Measurements from ENCODE around the gene PARD3.

Gene PARD3

DNA sequence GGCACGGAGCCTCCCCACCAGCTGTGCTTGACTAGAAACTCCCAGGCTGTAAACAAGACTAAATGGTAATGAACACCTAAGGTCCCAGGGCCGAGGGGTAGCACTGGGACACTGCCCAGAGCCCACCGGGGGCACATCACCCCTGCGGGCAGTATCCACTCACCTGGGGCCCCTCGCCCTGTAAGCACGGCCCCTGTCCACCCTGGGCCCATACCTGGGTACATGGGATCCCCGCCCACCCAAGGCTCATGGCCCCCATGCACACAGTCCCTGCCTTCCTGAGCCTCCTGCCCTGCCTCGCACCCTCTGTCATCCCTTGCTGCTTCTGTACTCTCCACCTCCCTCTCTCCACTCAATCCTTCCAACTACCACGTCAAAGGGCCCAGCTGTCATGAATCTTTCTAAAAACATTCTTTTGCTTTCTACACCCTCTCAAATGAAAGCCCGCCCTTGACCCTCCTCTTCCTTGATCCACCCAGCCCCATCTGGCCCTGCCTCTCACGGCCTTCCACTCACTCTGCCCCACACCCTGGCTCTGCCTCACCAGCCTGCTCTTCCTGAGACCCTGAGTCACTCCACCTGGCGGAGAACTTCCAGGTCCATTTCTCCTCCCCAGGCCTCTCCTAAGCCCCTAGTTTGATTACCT lies 173.1 kb downstream of the PARD3 start:
- DNase-seq: no peak

DNA sequence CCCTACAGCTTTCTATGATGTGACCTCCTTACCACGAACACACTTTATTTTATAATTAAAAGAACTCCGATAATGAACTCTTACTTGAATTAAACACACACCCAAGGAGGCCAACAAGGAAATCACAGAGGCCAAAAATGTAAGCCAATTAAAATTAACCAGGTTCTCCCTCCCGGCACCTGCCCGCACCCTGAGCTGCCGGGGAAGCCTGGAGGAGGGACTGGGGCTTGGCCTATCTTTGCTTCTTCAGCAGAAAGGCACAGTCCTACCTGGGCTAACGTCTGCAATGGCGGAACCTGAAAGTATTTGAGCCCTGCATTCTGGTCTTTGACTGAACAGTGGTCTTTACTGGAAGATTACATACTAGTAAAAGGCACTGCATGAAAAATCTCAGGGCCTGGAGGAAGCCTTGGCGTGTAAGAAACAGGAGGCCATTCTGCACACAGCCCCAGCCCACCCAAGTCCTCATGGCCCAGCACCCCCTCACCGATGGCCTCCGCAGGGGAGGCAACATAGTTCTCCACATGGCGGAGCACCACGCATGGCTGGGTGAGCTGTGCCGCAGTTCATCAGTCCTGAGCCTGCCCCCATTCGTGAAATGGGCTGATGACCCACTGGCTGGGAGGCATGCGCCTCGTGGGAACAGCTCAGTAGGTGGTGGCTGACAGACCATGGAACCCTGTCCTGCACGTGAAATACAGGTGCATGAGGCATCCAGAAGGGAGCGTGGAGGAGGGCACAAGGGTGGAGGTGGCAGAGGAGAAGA lies 173.8 kb downstream of the PARD3 start:
- no peak for DNase-seq

DNA sequence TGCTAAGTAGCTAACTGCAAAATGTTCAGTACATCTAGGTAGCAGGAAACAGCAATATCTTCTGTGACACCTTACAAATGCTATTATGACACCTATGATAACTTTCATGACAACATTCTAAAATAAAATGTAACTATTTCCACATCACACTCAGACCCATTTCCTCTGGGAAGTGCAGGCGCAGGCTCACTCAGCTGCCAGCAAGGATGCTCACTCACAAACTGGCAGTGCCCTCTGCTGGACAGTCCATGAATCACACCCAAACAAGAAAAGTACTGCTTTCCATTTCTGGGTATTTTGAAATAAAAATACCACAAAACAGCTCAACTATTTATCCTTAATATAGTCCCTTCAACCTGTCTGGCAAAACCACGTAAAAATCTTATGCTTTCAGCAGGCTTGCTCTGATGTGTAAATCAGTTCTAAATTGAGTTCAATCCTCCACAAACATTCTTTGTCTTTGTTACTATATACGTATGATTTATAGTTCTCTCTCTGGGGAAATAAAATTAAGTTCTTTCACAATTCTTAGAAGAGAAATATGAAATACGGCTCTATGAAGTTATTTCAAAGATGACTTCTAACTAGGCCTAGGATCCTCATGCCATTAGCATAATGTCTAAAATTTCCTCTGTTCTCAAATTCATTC lies 176.6 kb downstream of the PARD3 start:
- DNase-seq: peak; percentile 64

DNA sequence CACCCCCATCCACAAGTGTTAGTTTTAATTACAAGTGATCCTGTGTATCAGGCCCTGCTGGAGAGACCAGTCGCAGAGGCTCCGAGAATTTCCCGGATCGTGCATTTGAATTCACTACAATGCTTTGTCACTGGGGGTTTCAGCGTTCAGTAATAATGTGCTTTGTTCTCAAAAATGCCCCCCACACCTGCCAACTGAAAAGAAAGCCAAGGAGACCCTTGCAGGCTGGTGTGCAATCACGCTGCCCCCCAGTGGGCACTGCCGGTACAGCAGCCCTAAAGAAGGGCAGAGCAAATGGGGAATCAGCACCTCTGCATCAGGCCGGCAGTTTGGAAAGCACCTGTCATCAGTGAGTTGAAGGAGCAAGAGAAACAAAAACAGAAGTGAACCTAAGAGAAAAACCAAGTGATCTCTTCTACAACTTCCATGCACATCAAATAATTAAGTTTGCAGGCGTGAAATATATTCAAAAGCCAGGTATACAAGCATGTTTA lies 177.6 kb downstream of the PARD3 start:
- peak; percentile 59 for DNase-seq

DNA sequence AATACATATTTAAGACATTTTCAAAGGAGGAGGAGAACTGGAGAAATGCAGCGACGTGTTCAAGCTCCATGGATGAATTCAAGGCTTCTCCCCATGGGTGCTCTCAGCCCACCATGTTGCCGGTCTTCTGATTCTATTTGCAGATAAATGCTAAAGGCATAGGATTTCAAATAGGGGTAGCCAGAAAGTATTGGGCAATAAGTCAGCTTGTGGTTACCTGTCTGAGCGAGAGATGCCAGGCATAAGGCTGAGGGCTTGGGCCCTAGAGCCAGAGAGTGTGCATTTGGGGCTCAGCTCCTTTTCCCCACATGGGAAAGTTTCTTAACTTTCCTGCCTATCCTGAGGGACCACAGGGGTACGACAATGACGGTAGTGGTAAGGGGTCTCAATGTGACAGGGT lies 180.0 kb downstream of the PARD3 start:
- no peak for DNase-seq

DNA sequence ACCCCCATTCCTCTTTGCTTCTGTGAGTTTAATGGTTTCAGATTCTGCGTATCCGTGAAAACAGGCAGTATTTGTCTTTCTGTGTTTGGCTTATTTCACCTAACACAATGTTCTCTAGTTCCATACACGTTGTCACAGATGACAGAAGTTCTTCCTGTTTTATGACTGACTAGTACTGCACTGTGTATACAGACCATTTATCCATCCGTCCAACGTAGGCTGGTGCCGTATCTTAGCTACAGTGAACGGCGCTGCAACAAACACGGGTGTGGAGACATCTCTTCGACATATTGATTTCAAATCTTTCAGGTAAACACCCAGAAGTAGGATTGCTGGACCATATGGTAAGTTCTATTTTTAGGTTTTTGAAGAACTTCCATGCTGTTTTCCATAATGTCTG lies 181.7 kb downstream of the PARD3 start:
- DNase-seq: no peak

DNA sequence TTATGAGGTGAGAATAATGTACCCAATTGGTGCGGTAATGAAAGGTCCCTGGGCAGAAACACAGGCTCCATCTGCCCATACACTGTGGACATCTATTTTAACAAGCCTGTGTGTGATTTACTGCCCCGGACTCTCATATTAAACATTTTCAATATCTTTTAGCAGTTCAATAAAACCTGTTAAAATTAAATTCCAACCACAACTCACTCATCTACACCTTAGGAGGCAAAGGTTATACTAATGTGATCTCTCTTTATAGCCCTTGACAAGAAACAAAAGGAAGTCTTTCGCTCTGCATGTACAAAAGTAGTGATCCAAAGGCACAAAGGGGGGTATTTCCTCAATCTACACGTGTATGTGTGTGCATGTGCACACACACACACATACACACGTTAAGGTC lies 186.0 kb downstream of the PARD3 start:
- no peak for DNase-seq

DNA sequence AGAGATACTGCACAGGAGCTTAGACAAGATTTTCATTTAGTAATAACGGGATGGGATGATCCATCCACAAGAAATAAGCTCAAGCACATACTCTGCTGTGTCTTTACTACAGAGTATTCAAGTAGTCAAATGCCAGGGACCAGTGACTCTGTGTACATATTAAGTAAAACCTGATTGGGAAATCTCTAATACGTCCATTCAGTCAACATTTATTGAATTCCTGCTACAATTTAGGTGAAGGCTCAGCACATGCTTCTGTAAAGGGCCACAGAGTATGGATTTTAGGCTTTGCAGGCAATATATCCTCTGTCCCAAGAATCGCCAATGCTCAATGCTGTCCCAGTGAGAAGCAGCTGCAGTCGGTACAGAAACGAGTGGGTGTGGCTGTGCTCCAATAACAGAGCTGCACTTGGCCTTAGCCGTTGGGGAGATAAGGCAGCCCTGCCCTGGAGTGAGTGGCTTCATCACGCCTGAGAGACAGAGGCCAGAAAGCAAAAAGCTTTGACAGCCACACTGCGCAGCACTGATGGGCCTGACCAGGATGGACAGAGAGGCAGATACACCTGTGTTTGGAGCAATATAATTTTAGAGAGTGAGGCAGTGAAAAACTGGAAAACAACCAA lies 186.8 kb downstream of the PARD3 start:
- DNase-seq: no peak

DNA sequence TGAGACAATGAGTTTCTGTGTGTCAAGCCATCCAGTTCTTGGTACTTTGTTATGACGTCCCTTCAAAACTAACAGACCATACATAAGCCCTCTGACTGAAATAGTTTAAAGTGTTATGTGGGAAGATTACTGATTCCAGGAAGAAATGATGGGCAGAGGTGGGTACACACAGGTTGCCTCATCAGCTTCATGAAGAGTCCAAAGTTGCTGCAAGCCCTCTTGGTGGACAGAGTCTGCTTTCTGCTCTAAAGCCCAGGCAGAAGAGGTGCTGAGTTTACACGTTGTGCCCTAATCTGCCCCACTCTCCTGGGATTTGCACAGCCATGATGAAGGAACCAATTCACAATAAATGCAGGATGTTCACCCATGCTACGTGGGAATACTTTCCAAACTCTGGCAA lies 187.4 kb downstream of the PARD3 start:
- DNase-seq: no peak

DNA sequence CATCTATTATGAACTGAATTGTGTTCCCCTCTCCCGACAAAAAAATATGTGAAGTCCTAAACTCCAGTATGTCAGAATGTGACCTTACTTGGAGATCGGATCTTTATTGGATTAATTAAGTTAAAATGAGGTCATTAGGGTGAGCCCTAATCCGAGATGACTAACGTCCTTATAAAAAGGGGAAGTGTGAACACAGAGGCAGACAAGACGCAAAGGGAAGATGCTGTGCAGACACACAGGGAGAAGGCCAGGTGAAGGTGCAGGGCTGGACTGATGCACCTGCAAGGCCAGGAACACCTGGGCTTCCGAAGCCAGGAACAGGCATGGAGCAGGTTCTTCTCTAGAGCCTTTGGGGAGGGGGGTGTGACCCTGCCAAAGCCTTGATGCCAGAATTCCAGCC lies 187.8 kb downstream of the PARD3 start:
- no peak for DNase-seq

DNA sequence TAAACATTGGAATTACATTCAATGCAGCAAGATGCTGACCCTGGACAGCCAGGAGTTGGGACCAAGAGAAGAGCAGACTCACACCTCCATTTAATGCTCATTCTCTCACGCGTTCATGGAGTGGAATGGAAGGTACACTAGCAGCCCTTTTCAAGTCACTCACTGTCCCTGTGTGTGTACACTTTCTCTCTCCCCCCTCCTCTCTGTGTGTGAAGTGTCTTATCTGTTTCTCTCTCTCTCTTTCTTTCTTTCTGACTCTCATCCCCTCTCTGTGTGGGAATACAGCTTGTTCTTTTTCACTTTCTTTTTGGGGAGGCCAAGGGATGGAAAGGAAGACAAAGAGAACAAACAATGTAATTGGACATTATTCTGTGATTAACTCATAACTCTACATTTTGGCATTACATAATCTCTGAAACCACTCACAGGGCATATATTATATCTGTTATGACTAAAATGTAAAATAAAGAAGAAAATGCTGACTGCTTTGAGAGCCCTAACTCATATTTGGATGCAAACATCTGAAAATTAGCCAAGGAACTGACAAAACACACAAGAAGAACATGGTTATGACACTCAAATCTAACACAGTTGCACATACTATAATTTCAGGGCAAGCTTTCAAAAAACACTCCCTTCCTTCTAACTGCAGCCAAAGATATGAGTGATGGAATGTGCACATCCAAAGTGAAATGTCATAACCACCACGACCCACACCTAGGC lies 188.8 kb downstream of the PARD3 start:
- DNase-seq: no peak

DNA sequence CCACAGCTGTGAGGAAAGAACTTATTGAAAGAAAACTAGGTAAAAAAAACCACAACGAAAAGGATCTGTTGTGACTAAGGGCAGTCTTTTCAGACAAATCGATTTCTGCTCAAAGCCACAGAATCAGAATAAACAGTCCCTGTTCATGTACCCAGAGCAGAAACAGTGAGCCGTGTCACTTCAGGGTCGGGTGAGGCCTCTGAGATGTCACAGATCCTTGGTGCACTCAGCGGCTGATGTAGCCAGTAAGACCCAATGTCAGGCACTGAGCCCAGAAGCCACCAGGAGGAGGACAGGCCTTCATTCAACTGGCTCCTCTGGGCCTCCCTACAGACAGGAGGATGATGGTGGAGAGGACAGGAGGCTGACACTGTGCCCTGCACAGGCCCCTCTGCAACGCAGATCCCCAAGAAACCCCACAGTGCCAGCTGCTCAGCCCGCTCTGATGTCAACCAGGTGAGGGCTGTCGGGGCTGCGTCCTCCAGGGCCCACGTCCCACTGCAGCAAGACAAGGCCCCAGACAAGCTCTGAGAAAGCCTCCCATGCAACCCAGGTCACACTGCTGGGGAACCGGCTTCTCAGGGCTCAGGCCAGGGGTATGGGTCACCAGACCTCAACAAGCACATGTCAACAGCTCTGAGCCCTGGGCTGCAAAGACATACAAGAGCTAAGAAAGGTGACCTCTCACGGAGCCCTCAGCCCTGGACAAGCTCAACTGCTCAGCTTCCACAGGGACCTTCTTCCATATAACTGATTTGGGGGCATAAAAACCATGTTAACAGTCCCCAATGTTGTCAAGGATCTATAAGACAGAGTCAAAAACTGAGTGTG lies 190.6 kb downstream of the PARD3 start:
- no peak for DNase-seq

DNA sequence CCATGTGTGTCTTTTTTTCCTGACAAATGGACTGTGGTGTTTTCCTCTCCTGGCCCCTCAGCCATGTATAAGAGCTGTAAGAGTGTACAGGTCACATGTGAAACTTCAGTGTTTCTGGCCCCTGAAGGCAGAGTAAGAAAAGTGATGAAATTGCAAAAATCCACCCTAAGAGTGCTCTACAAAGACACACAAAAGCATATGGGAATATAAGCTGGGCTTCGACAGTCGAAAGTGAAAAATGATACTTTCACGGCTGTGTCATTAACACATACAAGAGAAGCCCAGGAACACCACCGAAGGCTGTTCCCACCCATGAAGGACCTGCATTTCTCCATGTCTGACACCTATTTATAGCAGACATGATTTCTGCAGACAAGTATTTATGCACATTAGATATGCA lies 192.2 kb downstream of the PARD3 start:
- no peak for DNase-seq

DNA sequence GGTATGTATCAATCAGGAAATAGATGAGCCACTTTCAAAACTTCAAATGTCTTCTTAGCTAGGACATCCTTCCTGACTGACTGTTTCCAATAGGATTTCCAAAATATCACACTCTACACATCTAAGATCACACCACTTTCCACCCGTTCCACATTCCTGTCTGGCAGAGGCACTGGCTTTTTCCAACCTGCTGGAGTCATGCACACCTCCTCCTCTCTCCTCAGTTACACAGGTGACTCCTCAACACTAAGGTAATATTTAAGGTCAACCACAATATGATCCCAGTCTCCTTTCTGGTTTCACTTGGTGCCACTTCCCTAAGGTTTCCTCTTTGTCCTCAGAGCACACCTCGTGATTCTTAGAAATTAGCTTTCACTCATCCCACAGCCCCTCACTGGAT lies 196.5 kb downstream of the PARD3 start:
- no peak for DNase-seq

DNA sequence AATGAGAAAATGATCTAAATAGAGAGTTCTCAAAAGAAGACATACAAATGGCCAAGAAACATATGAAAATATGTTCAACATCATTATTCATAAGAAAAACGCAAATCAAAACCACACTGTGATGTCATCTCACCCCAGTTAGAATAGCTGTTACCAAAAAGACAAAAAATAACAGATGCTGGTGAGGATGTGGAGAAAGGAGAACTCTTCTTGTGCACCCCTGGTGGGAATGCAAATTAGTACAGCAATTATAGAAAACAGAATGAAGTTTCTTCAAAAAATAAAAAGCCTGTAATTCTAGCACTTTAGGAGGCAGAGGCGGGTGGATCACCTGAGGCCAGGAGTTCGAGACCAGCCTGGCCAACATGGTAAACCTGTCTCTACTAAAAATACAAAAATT lies 199.3 kb downstream of the PARD3 start:
- no peak for DNase-seq

DNA sequence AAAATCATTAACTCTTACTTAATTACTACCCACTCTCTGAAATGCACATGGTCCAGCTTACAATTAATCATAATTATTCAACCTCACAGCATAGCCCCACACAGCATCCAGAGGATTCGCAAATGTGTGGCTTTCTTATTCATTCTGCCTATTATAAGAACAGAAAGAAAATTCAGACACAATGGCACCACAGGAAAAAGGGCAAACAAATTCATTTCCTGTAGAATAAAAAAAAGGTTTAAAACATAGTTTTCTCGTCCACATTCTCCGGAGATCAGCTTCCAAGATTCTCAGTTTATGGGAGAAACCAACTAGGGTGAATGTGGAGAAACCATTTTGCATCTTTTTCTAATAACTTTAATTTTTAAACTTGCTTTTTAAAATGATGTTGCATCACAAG lies 201.6 kb downstream of the PARD3 start:
- DNase-seq: no peak

DNA sequence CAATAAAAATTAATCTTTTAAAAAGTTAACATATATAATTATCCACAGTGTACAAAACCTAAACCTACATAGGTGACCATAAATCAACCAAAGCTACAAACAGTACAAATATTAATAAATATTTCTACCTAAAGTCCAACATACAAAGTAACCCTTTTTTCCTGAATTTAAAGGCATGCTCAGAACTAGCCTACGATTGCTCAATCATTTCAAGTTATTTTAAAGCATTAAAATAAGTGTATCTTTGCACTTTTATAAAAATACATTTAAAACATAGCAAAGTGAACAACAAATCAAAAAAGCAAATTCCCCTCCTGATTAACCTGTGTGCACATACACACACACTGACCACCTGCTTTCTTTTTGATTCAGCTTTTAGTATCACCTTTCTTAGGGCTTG lies 202.2 kb downstream of the PARD3 start:
- DNase-seq: no peak

DNA sequence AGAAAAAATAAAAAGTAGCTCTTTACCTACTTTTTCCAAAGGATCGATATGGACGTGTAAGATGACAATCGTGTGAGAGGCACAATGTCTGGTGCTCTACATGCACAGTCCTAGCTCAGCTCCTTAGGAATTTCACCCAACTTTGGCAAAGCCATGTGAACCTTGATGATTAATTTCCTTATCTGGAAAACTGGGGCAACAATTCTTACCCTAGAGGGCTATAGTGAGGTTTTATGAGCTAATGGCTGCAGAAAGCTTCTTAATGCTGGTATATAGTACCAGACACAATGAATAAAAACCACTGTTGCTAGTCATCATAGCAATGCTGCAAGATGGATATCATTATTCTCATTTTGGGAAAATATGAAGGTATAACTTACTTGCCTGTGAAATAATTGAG lies 202.7 kb downstream of the PARD3 start:
- DNase-seq: no peak

DNA sequence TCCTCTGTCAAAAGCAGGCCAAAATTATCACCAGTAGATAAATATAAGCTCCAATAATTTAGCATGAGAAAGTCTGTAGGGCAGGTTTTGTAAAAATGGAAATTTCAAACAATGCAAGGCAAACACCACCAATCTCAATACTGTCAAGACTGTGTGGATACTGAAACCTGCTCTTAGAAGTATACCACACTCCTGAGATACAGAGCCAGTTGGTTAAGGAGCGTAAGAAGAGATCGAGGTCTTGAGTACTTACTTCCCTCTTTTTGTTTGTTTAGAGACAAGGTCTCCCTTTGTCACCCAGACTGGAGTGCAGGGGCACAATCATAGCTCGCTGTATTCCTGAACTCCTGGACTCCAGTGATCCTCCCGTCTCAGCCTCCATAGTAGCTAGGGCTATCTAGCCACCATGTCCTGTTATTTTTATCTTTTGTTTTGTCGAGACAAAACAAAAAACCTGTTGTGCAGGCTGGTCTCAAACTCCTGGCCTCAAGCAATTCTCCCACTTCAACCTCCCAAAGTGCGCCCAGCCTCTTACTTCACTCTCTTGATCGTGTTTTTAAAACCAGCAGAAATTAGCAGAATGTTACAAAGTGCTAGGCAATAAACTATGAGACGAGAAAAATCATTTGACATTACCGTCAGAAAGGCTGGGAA lies 205.7 kb downstream of the PARD3 start:
- no peak for DNase-seq

DNA sequence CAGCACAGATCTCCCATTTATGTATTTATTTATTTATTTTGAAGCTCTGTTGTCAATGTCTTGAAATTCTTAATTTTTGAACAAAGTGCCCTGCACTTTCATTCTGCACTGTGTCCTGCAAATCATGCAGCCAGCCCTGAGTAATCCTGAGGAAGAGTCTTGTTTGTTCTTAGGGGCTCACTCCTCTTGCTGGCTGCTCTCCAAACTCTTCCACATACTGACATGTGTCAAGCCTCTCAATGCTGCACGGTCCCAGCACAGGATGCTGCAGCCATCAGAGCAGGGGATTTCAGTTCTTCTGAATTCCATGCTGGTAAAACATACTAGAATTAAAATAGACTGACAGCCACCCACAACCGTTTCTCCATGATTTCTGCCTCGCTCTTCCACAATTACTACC lies 207.2 kb downstream of the PARD3 start:
- DNase-seq: no peak

DNA sequence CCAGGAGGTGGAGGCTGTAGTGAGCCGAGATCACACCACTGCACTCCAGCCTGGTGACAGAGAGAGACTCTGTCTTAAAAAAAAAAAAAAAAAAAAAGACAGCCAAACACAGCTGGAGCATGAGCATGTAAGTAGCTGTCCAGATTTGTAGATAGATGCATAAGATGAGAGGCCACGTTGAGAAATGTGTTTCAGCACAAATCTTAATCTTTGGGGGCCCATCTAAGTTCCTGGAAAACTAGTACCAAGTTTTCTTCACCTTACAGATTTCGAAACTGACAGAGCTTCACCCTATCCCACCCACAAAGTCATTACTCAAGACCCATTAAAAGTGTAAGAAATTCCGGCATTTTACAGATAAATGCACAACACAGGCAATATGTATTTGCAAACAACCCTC lies 208.2 kb downstream of the PARD3 start:
- no peak for DNase-seq

DNA sequence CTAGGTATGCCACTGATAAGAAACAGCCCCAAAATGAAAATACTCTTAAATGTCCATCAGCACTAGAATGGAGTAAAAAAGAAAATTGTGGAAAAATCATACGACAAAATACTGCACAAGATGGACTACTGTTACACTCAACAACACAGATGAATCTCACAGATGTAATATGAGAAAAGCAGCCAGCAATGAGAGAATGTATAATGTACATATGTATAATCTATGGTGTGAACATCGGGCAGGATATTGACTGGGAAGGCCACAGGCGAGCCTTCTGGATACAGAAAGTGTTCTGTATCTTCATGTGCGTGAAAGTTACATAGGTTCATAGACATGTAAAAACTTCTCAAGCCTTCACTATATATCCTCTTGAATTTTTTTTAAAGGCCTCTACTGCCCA lies 212.6 kb downstream of the PARD3 start:
- no peak for DNase-seq

Measured in activated CD4-positive, alpha-beta T cell treated with anti-CD3 and anti-CD28 coated beads, Interleukin-2, amount 50 U/mL, for 1 hour (primary cell).